Neural progenitor cell (in vitro differentiated cells): Measurements from ENCODE around the gene SPRTN.

Experiments
- CTCF ChIP-seq: fragments of 200-600 bp; sonication (generic); IDR thresholded peaks from 2 replicates; pipeline ENCODE4 v1.5.1; 2017; ENCODE audit warnings: antibody characterized with exemption, mild to moderate bottlenecking
- EZH2 ChIP-seq: fragments of 200-600 bp; sonication (generic); IDR thresholded peaks from 2 replicates; pipeline ENCODE4 v1.6.1; 2017; ENCODE audit warnings: antibody characterized with exemption, mild to moderate bottlenecking, moderate library complexity
- EZH2phosphoT487 ChIP-seq: fragments of 200-600 bp; sonication (generic); IDR thresholded peaks from 2 replicates; pipeline ENCODE4 v1.6.1; 2017; ENCODE audit warnings: antibody characterized with exemption

GRCh38 chr1:231348442-231348841 is 10.3 kb downstream of the SPRTN start:
- TF ChIP-seq CTCF = no peak
- no peak for TF ChIP-seq EZH2phosphoT487
- no peak for TF ChIP-seq EZH2
